ENCODE results near the gene CDC16.

CDC16 gene

DNA sequence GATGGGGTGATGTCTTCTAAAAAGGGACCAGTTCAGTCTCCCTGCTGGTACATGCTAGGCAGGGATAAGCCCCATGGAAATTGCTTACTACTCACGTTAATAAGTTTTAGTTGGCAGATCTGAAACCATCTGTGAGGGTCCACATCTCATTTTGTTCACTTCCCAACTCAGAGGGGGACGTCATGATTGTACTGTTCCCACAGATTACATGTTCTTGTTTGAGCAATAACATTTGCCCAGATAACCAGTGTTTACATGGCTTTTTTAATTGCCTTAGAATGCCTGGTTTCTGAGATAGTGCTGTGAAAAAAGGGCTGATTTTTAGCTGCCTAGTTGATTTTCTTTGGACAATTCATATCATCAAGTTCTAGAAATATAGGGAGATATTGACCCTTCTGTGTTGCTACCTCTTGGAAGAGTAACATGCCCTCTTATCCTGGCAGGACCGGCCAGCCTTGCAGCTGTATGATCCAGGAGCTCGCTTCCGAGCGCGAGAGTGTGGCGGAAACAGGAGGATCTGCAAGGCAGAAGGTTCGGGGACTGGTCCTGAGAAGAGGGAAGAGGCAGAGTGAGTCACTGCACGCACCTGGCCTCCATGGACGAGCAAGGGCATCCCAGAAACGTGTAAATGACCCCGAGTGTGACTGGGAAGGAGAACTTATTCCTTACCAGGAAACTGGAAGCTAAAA, 69.8 kb downstream of the CDC16 start:
- DNase-seq: no peak

DNA sequence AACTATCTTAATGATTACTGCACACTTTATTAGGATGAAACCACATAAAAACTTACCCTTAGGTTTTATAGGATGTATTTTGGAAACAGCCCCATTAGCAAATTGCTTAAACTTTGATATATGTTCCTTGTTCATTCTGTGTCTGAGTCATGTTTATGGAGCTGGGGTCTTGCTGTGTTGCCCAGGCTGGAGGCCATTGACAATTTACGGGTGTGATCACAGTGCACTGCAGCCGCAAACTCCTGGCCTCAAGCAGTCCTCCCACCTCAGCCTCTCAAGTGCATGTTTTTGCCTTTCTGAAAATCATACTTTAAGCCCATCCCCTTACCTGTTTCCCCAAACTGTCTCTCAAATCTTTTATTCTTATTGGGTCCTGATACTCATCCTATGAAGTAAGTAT, 74.4 kb downstream of the CDC16 start:
- no peak for DNase-seq

- DNase-seq: no peak
These were observed 75.2 kb downstream of the CDC16 start for GRCh38 chr13:114309806-114310410.

DNA sequence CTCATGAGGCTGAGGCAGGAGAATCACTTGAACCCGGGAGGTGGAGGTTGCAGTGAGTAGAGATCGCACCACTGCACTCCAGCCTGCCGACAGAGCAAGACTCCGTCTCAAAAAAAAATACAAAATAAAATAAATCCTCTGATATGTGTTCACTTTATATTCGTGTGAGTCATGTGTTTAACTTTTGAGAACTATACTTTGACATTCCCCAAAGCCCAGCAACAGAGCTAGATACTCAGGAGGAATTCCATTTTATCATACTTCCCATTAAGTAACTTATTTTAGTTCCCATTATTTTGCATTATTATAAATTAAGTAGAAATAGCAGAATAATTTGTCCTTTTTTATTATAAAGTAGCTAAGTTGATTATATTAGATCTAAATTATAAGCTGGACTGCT, 76.3 kb downstream of the CDC16 start:
- DNase-seq: no peak

- no peak for DNase-seq
These were observed 76.7 kb downstream of the CDC16 start for GRCh38 chr13:114311387-114311786.

- DNase-seq: no peak
These were observed 77.2 kb downstream of the CDC16 start for GRCh38 chr13:114311908-114312307.

DNA sequence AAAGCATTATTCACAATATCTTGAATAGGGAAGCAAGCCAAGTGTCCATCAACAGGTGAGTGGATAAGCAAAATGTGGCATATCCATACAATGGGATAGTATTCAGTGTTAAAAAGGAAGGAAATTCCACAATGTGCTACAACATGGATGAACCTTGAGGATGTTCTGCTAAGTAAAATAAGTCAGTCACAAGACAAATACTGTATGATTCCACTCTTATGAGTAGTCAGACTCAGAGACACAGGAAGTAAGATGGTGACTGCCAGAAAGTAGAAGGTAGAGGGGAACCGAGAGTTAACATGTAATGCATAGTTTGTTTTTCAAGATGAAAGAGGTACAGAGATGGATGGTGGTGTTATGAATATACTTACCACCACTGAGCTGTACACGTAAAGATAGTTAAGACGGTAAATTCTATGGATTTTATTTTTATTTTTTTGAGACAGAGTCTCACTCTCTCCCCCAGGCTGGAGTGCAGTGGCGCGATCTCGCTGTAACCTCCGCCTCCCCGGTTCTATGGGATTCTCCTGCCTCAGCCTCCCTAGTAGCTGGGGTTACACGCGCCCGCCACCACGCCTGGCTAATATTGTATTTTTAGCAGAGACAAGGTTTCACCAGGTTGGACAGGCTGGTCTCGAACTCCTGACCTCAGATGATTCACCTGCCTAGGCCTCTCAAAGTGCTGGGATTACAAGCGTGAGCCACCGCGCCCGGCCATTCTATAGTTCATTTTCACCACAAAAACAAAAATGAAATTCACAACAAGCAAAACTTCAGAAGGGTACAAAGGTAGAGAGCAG, 78.6 kb downstream of the CDC16 start:
- no peak for DNase-seq

DNA sequence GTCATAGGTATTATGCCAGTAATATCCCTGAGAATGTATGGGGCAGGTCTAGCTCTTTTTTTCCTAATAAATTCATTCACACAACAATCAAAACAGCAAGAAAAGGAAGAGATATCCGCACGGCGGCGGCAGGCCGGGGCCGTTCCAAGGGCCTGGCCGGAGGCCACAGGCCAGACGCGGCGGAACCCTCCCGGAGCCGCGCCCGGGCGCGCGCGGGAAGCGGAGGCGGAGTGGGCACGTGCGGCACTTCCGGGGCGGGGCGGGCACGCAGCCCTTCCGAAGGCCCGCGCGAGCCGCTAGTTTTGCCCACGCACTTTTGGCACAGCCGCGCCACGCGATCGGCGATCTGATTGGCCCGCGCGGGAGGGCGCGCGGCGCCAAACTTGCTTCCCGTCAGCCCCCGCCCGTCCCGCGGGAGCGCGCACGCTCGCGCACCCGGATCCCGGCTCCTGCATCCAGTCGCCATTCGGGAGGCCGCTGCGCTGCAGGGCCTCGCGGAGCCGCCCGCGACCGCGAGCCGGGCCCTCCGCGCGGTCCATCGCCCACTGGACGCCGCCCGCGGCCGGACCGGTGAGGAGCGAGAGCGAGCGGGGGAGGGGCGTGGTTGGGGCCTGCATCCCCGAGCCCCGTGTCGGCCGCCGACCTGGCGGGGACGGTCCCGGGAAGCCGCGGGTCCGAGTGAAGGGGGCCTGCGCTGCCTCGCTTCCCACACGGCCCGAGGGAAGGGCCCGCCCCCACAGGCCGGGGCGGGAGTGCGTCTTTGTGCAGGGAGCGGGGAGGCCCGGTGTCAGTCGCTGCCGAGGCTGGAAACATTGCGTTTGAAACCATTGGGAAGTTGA, 79.6 kb downstream of the CDC16 start, which contains the start of gene CHAMP1:
CHAMP1 (plus strand) TSS at position 430 of the 839 bp plus-strand sequence. CDS start 9,340 bp downstream, outside the sequence.
- peak; percentile 71 to 79 for DNase-seq

GRCh38 chr13:114315074-114315785, 80.5 kb downstream of the CDC16 start:
- DNase-seq: no peak

- DNase-seq: no peak
These were observed 83.9 kb downstream of the CDC16 start for GRCh38 chr13:114318624-114319023.

DNA sequence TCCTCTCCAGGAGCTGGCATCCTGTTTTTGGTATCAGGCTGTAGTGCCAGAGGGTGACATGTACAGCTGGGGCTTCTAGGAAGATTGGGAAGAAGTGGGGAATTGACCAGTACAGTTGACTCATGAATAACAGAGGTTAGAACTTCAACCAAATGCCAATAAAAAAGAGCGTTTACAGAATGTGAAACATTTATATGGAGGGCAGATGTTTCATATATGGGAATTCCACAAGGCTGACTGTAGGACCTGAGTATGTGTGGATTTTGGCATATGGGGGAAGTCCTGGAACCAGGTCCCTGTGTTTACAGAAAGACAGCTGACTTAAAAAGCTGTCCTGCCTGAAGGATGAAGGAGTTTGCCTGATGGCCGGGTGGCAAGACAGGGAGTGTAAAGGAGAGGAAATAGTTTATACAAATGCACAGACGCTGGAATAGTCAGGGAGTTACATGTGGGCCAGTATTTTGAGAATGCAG, 84.8 kb downstream of the CDC16 start:
- DNase-seq: no peak

DNA sequence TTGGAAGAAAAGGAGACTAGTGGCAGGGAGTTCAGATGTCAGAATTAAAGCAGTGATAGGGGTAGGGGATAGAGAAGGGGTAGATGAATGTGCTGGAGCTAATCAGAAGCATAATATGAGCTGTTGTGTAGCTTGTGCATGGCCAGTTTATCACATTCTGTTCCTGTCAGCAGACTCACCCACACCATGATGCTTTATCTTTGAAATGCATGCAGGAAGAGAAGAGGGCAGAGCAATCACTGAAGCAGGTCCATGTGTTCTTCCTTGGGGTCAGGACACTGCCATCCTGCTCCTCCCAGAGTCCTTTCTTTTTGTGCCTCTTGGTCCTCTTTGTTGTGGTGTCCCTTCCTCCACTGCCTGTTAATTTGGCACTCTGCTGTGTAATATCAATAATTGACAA, 85.4 kb downstream of the CDC16 start:
- DNase-seq: no peak

- DNase-seq: no peak
These were observed 86.6 kb downstream of the CDC16 start for GRCh38 chr13:114321256-114321655.
